ENCODE measurements around the gene TFEC.

TFEC gene

DNA sequence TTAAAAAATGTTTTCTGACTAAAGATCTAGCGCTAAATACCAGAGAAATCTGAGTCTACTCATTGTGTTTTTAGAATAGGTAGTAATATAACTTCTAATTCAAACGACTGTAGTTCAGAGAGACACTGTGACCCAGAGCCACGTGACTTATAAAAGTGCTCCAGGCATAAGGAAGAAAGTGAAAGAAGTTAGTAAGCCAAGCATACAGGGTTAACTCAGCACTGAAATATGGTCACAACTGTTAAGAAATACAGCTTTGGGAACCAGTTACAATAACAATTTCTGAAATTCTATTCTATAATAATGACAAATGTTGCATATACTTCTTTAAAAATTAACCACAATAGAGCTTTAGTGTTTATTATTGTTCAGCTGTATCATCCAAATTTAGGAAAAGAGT lies 119.1 kb downstream of the TFEC start:
- no peak overlapping the region for H3K4me3 ChIP-seq (replicated peaks in 1 of 2; ENCODE audit: low read depth in 2 of 2, low read length in 2 of 2)
- no peak for DNase-seq (ENCODE audit: low read depth in 2 of 2)
- no peak for TF ChIP-seq CTCF (IDR thresholded peaks at IDR 0.05; ENCODE audit: low read depth, low read length)

GRCh38 chr7:115910541-115911164 lies 119.9 kb downstream of the TFEC start:
- DNase-seq (ENCODE audit: low read depth in 2 of 2): peak; percentile 49 to 52
- peak; percentile 46 for TF ChIP-seq CTCF (IDR thresholded peaks at IDR 0.05; ENCODE audit: low read depth, low read length)
- no peak overlapping the region for H3K4me3 ChIP-seq (replicated peaks in 1 of 2; ENCODE audit: low read depth in 2 of 2, low read length in 2 of 2)

- TF ChIP-seq CTCF (IDR thresholded peaks at IDR 0.05; ENCODE audit: low read depth, low read length): no peak
Observed at GRCh38 chr7:115906731-115907130, 123.8 kb downstream of the TFEC start.

GRCh38 chr7:115889669-115889984 lies 140.9 kb downstream of the TFEC start:
- TF ChIP-seq CTCF (IDR thresholded peaks at IDR 0.05; ENCODE audit: low read depth, low read length): no peak
- no peak overlapping the region for H3K4me3 ChIP-seq (replicated peaks in 1 of 2; ENCODE audit: low read depth in 2 of 2, low read length in 2 of 2)
- DNase-seq (ENCODE audit: low read depth in 2 of 2): no peak

More at GRCh38 chr7:115906731-115907130, 123.8 kb downstream of the TFEC start:
- H3K4me3 ChIP-seq (replicated peaks in 1 of 2; ENCODE audit: low read depth in 2 of 2, low read length in 2 of 2): no peak overlapping the region
- DNase-seq (ENCODE audit: low read depth in 2 of 2): no peak

DNA sequence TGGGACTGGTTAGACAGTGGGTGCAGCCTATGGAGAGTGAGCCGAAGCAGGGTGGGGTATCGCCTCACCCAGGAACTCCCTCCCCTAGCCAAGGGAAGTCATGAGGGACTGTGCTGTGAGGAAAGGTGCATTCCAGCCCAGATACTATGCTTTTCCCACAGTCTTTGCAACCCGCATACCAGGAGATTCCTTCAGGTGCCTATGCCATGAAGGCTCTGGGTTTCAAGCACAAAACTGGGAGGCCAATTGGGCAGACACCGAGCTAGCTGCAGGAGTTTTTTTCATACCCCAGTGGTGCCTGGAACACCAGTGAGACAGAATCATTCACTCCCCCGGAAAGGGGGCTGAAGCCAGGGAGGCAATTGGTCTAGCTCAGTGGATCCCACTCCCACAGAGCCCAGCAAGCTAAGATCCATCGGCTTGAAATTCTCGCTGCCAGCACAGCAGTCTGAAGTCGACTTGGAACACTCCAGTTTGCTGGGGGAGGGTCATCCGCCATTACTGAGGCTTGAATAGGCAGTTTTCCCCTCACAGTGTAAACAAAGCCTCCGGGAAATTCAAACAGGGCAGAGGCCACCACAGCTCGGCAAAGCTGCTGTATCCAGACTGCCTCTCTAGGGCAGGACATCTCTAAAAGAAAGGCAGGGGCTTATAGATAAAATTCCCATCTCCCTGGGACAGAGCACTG lies 141.4 kb downstream of the TFEC start:
- no peak overlapping the region for H3K4me3 ChIP-seq (replicated peaks in 1 of 2; ENCODE audit: low read depth in 2 of 2, low read length in 2 of 2)
- no peak for TF ChIP-seq CTCF (IDR thresholded peaks at IDR 0.05; ENCODE audit: low read depth, low read length)
- DNase-seq (ENCODE audit: low read depth in 2 of 2): no peak

DNA sequence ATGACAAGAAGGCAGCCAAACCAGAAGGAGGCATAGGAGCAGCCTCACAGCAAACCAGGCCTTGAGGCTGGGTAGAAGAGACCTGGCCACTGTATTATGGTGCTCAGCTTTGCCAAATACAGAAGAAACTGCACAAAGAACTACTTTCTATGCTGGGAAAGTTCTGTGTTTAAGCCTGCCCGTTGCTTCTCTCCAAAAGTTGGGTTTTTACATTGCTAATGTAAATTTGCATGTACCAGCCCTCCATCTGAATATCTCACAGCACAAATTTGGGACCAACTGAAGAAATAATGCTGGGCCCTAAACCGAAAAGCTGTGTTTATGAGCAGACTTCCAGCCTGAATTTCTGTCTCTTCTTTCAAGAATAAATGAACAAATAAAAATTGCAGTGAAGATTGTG lies 145.0 kb downstream of the TFEC start:
- no peak for DNase-seq (ENCODE audit: low read depth in 2 of 2)
- TF ChIP-seq CTCF (IDR thresholded peaks at IDR 0.05; ENCODE audit: low read depth, low read length): no peak
- no peak overlapping the region for H3K4me3 ChIP-seq (replicated peaks in 1 of 2; ENCODE audit: low read depth in 2 of 2, low read length in 2 of 2)

All from cardiac fibroblast (primary cell).